HCT116 (cell line): ENCODE measurements around the gene HOTAIR. TPM values are rescaled to one million over a fixed set of nuclear protein-coding genes. Genes with fewer than 3 reads are reported as not detected.

Source experiments
- ATAC-seq: fragments of 200-7000 bp; cut with Tn5 transposase; 2 replicates; pipeline ENCODE4 v1.9.1; 2020; ENCODE audit warnings: mild to moderate bottlenecking, moderate library complexity
- BruUV-seq: library from RNA; stranded (reverse); fragments of 400-500 nt; replicated peaks from 2 replicates; lab custom pipeline; 2021; lab: Mats Ljungman, UMichigan
- CTCF ChIA-PET: fragments of 300-600 bp; sonication (Branson Sonifier 250); formaldehyde crosslinking; loops from one replicate; lab custom pipeline; 2021; ENCODE audit warnings: antibody characterized with exemption; lab: Charles Lee
- POLR2A ChIA-PET: fragments of 300-600, 350-600 bp; sonication (Branson Sonifier 250); formaldehyde crosslinking; loops from one replicate; lab custom pipeline; 2021; ENCODE audit warnings: antibody characterized with exemption; lab: Charles Lee
- RAD21 ChIA-PET, 2 experiments: fragments of 300-600 bp; sonication (Branson Sonifier 250); formaldehyde crosslinking; loops; one replicate each; lab custom pipeline; 2023; ENCODE audit warnings: low total read pairs in 2 of 2; ENCODE audit not compliant: uncharacterized antibody in 2 of 2, unreplicated experiment in 2 of 2, low non-redundant PET in 1 of 2; lab: Charles Lee
- DNase-seq: peaks from one replicate; pipeline ENCODE4 v3.0.0-alpha.2; 2010; ENCODE audit warnings: low read depth, low spot score
- H2AFZ ChIP-seq: fragments of 200-600 bp; shearing (Covaris generic), sonication (generic); 2 replicates; pipeline ENCODE4 v1.6.1; 2017; ENCODE audit warnings: low read depth, mixed run types, mixed read lengths, antibody characterized with exemption, low read length; ENCODE audit not compliant: poor library complexity, severe bottlenecking
- H3K27ac ChIP-seq: 2 replicates; pipeline ENCODE4 v1.5.1; 2012; ENCODE audit warnings: low read depth, low read length
- H3K27me3 ChIP-seq: fragments of 200-600 bp; sonication (generic); 2 replicates; pipeline ENCODE4 v1.6.1; 2016; ENCODE audit warnings: mixed run types, low read length, mixed read lengths; ENCODE audit not compliant: insufficient read depth
- H3K36me3 ChIP-seq, 2 experiments: fragments of 200-500 bp in 1 of 2; fragments of 200-600 bp in 1 of 2; sonication (Bioruptor generic) in 1 of 2; sonication (generic) in 1 of 2; 2 replicates each; pipeline versions ENCODE4 v1.5.1 to v1.6.1; 2014 to 2016; ENCODE audit warnings: low read length in 2 of 2, inconsistent platforms in 1 of 2, mixed read lengths in 1 of 2, mixed run types in 1 of 2; ENCODE audit not compliant: insufficient read depth in 2 of 2, control insufficient read depth in 1 of 2
- H3K4me1 ChIP-seq, 2 experiments: fragments of 200-600 bp in 1 of 2; sonication (generic) in 1 of 2; 2 replicates each; pipeline versions ENCODE4 v1.5.1 to v1.6.1; 2012 to 2017; ENCODE audit warnings: low read length in 2 of 2, inconsistent platforms in 1 of 2, mild to moderate bottlenecking in 1 of 2, mixed read lengths in 1 of 2, mixed run types in 1 of 2, moderate library complexity in 1 of 2; ENCODE audit not compliant: insufficient read depth in 2 of 2, control insufficient read depth in 1 of 2
- H3K4me2 ChIP-seq: fragments of 200-600 bp; sonication (generic); 2 replicates; pipeline ENCODE4 v1.6.1; 2017; ENCODE audit warnings: mixed run types, low read length, mixed read lengths
- H3K4me3 ChIP-seq, 2 experiments: fragments of 200-600 bp in 1 of 2; sonication (generic) in 1 of 2; replicated peaks in 1 of 2; 2 replicates each; pipeline ENCODE4 v1.5.1; 2011 to 2016; ENCODE audit warnings: low read length in 2 of 2, control low read depth in 1 of 2, low read depth in 1 of 2, mild to moderate bottlenecking in 1 of 2, mixed read lengths in 1 of 2, mixed run types in 1 of 2
- H3K79me2 ChIP-seq: fragments of 200-600 bp; sonication (generic); 2 replicates; pipeline ENCODE4 v1.6.1; 2017; ENCODE audit warnings: mild to moderate bottlenecking, mixed run types, low read length, moderate library complexity, mixed read lengths; ENCODE audit not compliant: insufficient read depth
- H3K9ac ChIP-seq: fragments of 200-600 bp; sonication (generic); 2 replicates; pipeline ENCODE4 v1.6.1; 2016; ENCODE audit warnings: low read length, mixed read lengths
- H3K9me2 ChIP-seq: fragments of 200-600 bp; sonication (generic), shearing (Covaris generic); 2 replicates; pipeline ENCODE4 v1.6.1; 2017; ENCODE audit warnings: mixed run types, mild to moderate bottlenecking, moderate library complexity; ENCODE audit not compliant: insufficient read depth
- H3K9me3 ChIP-seq, 2 experiments: fragments of 200-500 bp in 1 of 2; fragments of 200-600 bp in 1 of 2; sonication (Bioruptor generic) in 1 of 2; sonication (generic) in 1 of 2; 2 replicates each; pipeline ENCODE4 v1.6.1; 2014 to 2017; ENCODE audit warnings: low read length in 2 of 2, mixed read lengths in 2 of 2, inconsistent platforms in 1 of 2, low read depth in 1 of 2, mild to moderate bottlenecking in 1 of 2, mixed run types in 1 of 2, moderate library complexity in 1 of 2; ENCODE audit not compliant: control insufficient read depth in 1 of 2, insufficient read depth in 1 of 2
- H4K20me1 ChIP-seq: fragments of 200-600 bp; sonication (generic), shearing (Covaris generic); 2 replicates; pipeline ENCODE4 v1.6.1; 2017; ENCODE audit warnings: mixed run types, mild to moderate bottlenecking, moderate library complexity; ENCODE audit not compliant: insufficient read depth
- CBX3 ChIP-seq: IDR thresholded peaks from 2 replicates; pipeline ENCODE4 v1.6.1; 2012; ENCODE audit warnings: low read depth
- CEBPB ChIP-seq: IDR thresholded peaks from 2 replicates; pipeline ENCODE4 v1.6.1; 2012; ENCODE audit warnings: low read depth
- EGR1 ChIP-seq: IDR thresholded peaks from 2 replicates; pipeline ENCODE4 v1.6.1; 2012; ENCODE audit warnings: low read depth
- ELF1 ChIP-seq: IDR thresholded peaks from 2 replicates; pipeline ENCODE4 v1.6.1; 2012; ENCODE audit warnings: low read depth, borderline replicate concordance
- EZH2 ChIP-seq: fragments of 200-600 bp; sonication (generic); IDR thresholded peaks from 2 replicates; pipeline ENCODE4 v1.6.1; 2017; ENCODE audit warnings: antibody characterized with exemption, mixed run types
- EZH2phosphoT487 ChIP-seq: fragments of 200-600 bp; IDR thresholded peaks from 2 replicates; pipeline ENCODE4 v1.6.1; 2018; ENCODE audit warnings: antibody characterized with exemption, borderline replicate concordance
- FOSL1 ChIP-seq: IDR thresholded peaks from 2 replicates; pipeline ENCODE4 v1.6.1; 2012; ENCODE audit warnings: low read depth
- JUND ChIP-seq: IDR thresholded peaks from 2 replicates; pipeline ENCODE4 v1.6.1; 2012
- POLR2A ChIP-seq: IDR thresholded peaks from 2 replicates; pipeline ENCODE4 v1.7.0; 2011; ENCODE audit warnings: borderline replicate concordance; ENCODE audit not compliant: insufficient read depth, insufficient read length; ENCODE audit errors: extremely low read depth
- POLR2AphosphoS5 ChIP-seq: IDR thresholded peaks from 2 replicates; pipeline ENCODE4 v1.6.1; 2011; ENCODE audit warnings: mild to moderate bottlenecking, low read depth, low read length, moderate library complexity
- SIN3A ChIP-seq: IDR thresholded peaks from 2 replicates; pipeline ENCODE4 v1.6.1; 2012; ENCODE audit warnings: low read depth
- SP1 ChIP-seq: IDR thresholded peaks from 2 replicates; pipeline ENCODE4 v1.6.1; 2012; ENCODE audit warnings: low read depth
- SRF ChIP-seq: IDR thresholded peaks from 2 replicates; pipeline ENCODE4 v1.6.1; 2012; ENCODE audit warnings: low read depth
- YY1 ChIP-seq: IDR thresholded peaks from 2 replicates; pipeline ENCODE4 v1.6.1; 2011; ENCODE audit warnings: low read length, low read depth, moderate library complexity, mild to moderate bottlenecking; ENCODE audit not compliant: insufficient replicate concordance; ENCODE audit errors: extremely low read depth
- intact Hi-C: fragments of 100-400 bp; cut with micrococcal nuclease; formaldehyde crosslinking; loops from 2 replicates; pipeline ENCODE4 v1.10.0; 2022
- total RNA-seq: library from RNA; stranded (reverse); gene quantifications from one replicate; pipeline ENCODE4 v1.2.1, GENCODE V29; 2021; ENCODE audit not compliant: unreplicated experiment
- TF ChIP-seq, protein P1 (sequence below): IDR thresholded peaks from 2 replicates; pipeline ENCODE4 v1.6.1; 2012
- TF ChIP-seq, protein P2 (sequence below), 3 experiments: fragments of 200-600 bp in 1 of 3; sonication (generic) in 1 of 3; IDR thresholded peaks in 2 of 3; conservative IDR thresholded peaks in 1 of 3; 2 replicates each; pipeline ENCODE4 v1.5.1; 2012 to 2017; ENCODE audit warnings: low read depth in 2 of 3, low read length in 2 of 3, antibody characterized with exemption in 1 of 3, borderline replicate concordance in 1 of 3, control low read depth in 1 of 3, mild to moderate bottlenecking in 1 of 3, mixed read lengths in 1 of 3, mixed run types in 1 of 3, moderate library complexity in 1 of 3; ENCODE audit not compliant: insufficient read depth in 1 of 3

HOTAIR gene
- total RNA-seq, 1 experiment from 2014 or later, result 0.25 TPM

DNA sequence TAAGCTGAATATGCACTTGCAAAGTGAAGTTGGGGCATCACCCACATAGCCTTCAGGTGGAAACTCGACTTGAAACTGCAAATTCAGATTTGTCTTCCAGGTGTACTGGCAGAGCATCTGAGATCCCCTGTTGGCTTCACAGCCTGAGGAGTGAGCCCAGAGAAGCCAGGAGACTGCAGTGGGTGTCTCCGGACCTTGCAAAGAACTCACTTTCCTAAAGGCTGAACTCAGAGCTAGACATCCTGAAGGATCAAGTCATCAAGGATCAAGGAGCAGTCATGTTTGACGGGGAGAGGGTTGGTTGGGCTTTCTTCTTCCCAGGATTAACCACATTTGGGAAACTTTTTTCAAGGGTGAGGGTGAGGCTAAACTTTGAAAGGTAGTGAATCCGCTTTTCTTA, 45.2 kb downstream of the HOTAIR start:
- Histone ChIP-seq H4K20me1 (no peaks in the 10 kb centered on the region), H3K4me3 (no peak overlapping the region), H3K27me3 (peaks cover 46% of the 10 kb centered on the region), H3K79me2 (no peaks in the 10 kb centered on the region), H3K4me1 (no peaks in the 10 kb centered on the region), H3K4me2 (no peak overlapping the region), H3K36me3 (no peaks in the 10 kb centered on the region), H3K9ac (no peak overlapping the region), H2AFZ (no peak overlapping the region), H3K9me3 (no peaks in the 10 kb centered on the region), H3K27ac (no peak overlapping the region), H3K9me2 (no peaks in the 10 kb centered on the region)
- BruUV-seq, result no TSS peak
- ChIA-PET POLR2A (no interaction called here), RAD21 (no interaction called here), CTCF (no interaction called here)
- ATAC-seq, result no peak
- TF ChIP-seq, protein P1, sequence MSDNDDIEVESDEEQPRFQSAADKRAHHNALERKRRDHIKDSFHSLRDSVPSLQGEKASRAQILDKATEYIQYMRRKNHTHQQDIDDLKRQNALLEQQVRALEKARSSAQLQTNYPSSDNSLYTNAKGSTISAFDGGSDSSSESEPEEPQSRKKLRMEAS, result no peak
- no peak for TF ChIP-seq CBX3
- intact Hi-C loops, result no loop called here
- DNase-seq, result no peak

DNA sequence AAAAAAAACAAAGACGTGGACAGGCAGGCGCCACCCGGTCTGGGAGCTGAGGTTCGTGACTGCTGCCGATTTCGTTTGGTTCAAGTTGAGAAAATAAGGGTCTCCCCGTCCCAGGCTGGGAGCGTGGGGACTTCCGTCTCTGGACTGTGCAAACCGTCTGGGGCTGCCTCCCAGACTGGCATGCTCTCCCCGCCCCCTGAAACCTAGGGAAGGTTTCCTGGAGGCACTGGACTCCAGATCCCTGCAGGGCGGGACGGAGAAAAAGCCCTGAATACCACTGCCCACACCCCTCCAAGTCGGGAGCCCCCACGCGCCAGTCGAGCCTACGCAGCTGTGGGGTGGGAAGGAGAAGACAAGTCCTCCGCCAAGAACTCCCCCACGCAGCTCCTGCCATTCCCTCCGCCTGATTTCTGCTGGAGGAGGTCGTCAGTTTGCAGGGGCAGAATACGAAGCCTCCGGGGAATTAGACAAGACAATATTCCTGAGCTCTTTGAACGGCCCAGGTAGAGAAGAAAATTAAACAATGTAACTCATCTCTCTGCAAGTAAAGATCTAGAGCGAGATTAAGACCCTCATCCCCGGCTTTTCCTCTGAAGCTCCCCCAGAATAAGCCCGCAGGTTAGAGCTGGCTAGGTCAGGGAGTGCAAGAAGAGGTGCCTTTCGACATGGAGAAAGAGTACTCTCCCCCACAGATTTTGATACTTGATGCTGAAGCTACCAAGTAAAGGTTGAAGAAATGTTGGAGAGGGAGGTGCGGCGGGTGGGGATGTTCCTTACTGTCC, 46.5 kb downstream of the HOTAIR start:
- RAD21 ChIA-PET, result no interaction called here
- no peak overlapping the region for H3K9ac ChIP-seq
- no peak overlapping the region for H3K4me2 ChIP-seq
- POLR2A ChIA-PET, result no interaction called here
- H2AFZ ChIP-seq, result no peak overlapping the region
- H3K4me1 ChIP-seq, result no peaks in the 10 kb centered on the region
- no peaks in the 10 kb centered on the region for H3K36me3 ChIP-seq
- no peaks in the 10 kb centered on the region for H4K20me1 ChIP-seq
- no peaks in the 10 kb centered on the region for H3K9me2 ChIP-seq
- CTCF ChIA-PET, result no interaction called here
- no peak for TF ChIP-seq EZH2phosphoT487
- TF ChIP-seq FOSL1, result no peak
- TF ChIP-seq CEBPB, result no peak
- no peak for TF ChIP-seq EGR1
- no peak for TF ChIP-seq YY1
- TF ChIP-seq SP1, result no peak
- no peak for TF ChIP-seq ELF1
- TF ChIP-seq SIN3A, result no peak
- no peak for TF ChIP-seq SRF
- no peak for TF ChIP-seq EZH2
- TF ChIP-seq POLR2A, result no peak
- TF ChIP-seq, protein P2, sequence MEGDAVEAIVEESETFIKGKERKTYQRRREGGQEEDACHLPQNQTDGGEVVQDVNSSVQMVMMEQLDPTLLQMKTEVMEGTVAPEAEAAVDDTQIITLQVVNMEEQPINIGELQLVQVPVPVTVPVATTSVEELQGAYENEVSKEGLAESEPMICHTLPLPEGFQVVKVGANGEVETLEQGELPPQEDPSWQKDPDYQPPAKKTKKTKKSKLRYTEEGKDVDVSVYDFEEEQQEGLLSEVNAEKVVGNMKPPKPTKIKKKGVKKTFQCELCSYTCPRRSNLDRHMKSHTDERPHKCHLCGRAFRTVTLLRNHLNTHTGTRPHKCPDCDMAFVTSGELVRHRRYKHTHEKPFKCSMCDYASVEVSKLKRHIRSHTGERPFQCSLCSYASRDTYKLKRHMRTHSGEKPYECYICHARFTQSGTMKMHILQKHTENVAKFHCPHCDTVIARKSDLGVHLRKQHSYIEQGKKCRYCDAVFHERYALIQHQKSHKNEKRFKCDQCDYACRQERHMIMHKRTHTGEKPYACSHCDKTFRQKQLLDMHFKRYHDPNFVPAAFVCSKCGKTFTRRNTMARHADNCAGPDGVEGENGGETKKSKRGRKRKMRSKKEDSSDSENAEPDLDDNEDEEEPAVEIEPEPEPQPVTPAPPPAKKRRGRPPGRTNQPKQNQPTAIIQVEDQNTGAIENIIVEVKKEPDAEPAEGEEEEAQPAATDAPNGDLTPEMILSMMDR (IDR thresholded peaks at IDR 0.05 in 2 of 3, conservative IDR thresholded peaks at IDR 0.05 in 1 of 3; ENCODE audit: borderline replicate concordance in 1 of 3, insufficient read depth in 1 of 3, low read depth in 2 of 3, low read length in 2 of 3), result no peak
- TF ChIP-seq POLR2AphosphoS5, result no peak
- TF ChIP-seq JUND, result no peak
- TF ChIP-seq, all 23 proteins: peak for 0
- no peak for DNase-seq
- Histone ChIP-seq H3K9me3 (no peaks in the 10 kb centered on the region), H3K4me3 (no peak overlapping the region), H3K27ac (no peak overlapping the region), H3K79me2 (no peaks in the 10 kb centered on the region), H3K27me3 (peaks cover 43% of the 10 kb centered on the region)
- intact Hi-C loops, result no loop called here
- no peak for ATAC-seq
- no TSS peak for BruUV-seq
